K562 (cell line): ENCODE results near the gene IPCEF1. TPM values are rescaled to one million over a fixed set of nuclear protein-coding genes. Genes with fewer than 3 reads are reported as not detected.

Experiments used
- ATAC-seq: fragments of 200-7000 bp; cut with Tn5 transposase; 3 replicates; pipeline ENCODE4 v1.9.1; 2020; ENCODE audit warnings: moderate library complexity
- BruUV-seq: library from RNA; stranded (reverse); fragments of 400-500 nt; replicated peaks from 2 replicates; lab custom pipeline; 2021; lab: Mats Ljungman, UMichigan
- CTCF ChIA-PET: fragments of 300-600 bp; formaldehyde crosslinking; extraction: SDS; loops from one replicate; lab custom pipeline; 2021; ENCODE audit warnings: low intra/inter-chr PET ratio; lab: Yijun Ruan, JAX
- POLR2A ChIA-PET: fragments of 300-600, 350-650 bp; sonication (Branson Sonifier 250); formaldehyde crosslinking; extraction: SDS; loops from one replicate; lab custom pipeline; 2021; ENCODE audit warnings: antibody characterized with exemption, inconsistent platforms; lab: Yijun Ruan, JAX
- DNase-seq, 4 experiments: peaks; one replicate each; pipeline versions ENCODE4 v3.0.0 to v3.0.0-alpha.2; 2011 to 2018; ENCODE audit warnings: low spot score in 3 of 4, mixed read lengths in 3 of 4; ENCODE audit errors: extremely low read depth in 1 of 4
- FAIRE-seq: peaks from 2 replicates; lab custom pipeline; 2011; peaks lifted over from hg19 to GRCh38; lab: Jason Lieb, UNC
- H2AFZ ChIP-seq: 2 replicates; pipeline ENCODE4 v1.6.0; 2011; ENCODE audit warnings: low read depth, low read length, control low read depth, inconsistent platforms
- H3K27ac ChIP-seq: fragments of 200-600 bp; 3 replicates; pipeline ENCODE4 v1.8.0; 2011; ENCODE audit warnings: low read depth, mild to moderate bottlenecking, control low read depth, inconsistent platforms, low read length, moderate library complexity, mixed read lengths; ENCODE audit errors: extremely low read depth
- H3K27me3 ChIP-seq, 2 experiments: fragments of 300-600 bp in 1 of 2; 2 replicates in 1 of 2; 3 replicates in 1 of 2; pipeline versions ENCODE4 v1.6.0 to v1.8.0; 2011; ENCODE audit warnings: inconsistent platforms in 2 of 2, low read length in 2 of 2, mild to moderate bottlenecking in 1 of 2, mixed read lengths in 1 of 2, moderate library complexity in 1 of 2; ENCODE audit not compliant: control insufficient read depth in 2 of 2, insufficient read depth in 2 of 2
- H3K36me3 ChIP-seq: fragments of 300-600 bp; 3 replicates; pipeline ENCODE4 v1.8.0; 2011; ENCODE audit warnings: mild to moderate bottlenecking, low read length, inconsistent platforms; ENCODE audit not compliant: control insufficient read depth, insufficient read depth
- H3K4me1 ChIP-seq, 2 experiments: fragments of 200-600 bp in 1 of 2; replicated peaks in 1 of 2; 2 replicates in 1 of 2; 3 replicates in 1 of 2; pipeline versions ENCODE4 v1.5.1 to v1.8.0; 2011; ENCODE audit warnings: inconsistent platforms in 2 of 2, low read length in 2 of 2, mild to moderate bottlenecking in 1 of 2, mixed read lengths in 1 of 2, moderate library complexity in 1 of 2; ENCODE audit not compliant: control insufficient read depth in 2 of 2, insufficient read depth in 2 of 2
- H3K4me2 ChIP-seq: 2 replicates; pipeline ENCODE4 v1.6.1; 2011; ENCODE audit warnings: low read length, control low read depth, inconsistent platforms, mixed read lengths; ENCODE audit not compliant: insufficient read depth
- H3K4me3 ChIP-seq: fragments of 200-600 bp; sonication (generic), shearing (Covaris generic); 2 replicates; pipeline ENCODE4 v1.5.1; 2016; ENCODE audit warnings: control low read depth, inconsistent platforms
- H3K79me2 ChIP-seq: fragments of 200-600 bp; 3 replicates; pipeline ENCODE4 v1.8.0; 2011; ENCODE audit warnings: low read length, inconsistent platforms; ENCODE audit not compliant: control insufficient read depth, insufficient read depth
- H3K9ac ChIP-seq, 2 experiments: 2 replicates each; pipeline versions ENCODE4 v1.6.0 to v1.6.1; 2011; ENCODE audit warnings: low read depth in 2 of 2, low read length in 2 of 2, control low read depth in 1 of 2, inconsistent platforms in 1 of 2, mild to moderate bottlenecking in 1 of 2, mixed read lengths in 1 of 2; ENCODE audit not compliant: insufficient read depth in 1 of 2
- H3K9me1 ChIP-seq: one replicate; pipeline ENCODE4 v1.6.0; 2011; ENCODE audit warnings: inconsistent platforms, mild to moderate bottlenecking, low read length, moderate library complexity; ENCODE audit not compliant: control insufficient read depth, insufficient read depth
- H3K9me3 ChIP-seq: replicated peaks from 2 replicates; pipeline ENCODE4 v1.5.1; 2011; ENCODE audit warnings: low read depth, low read length, inconsistent platforms; ENCODE audit not compliant: control insufficient read depth, insufficient read depth
- H4K20me1 ChIP-seq: replicated peaks from 2 replicates; pipeline ENCODE4 v1.6.1; 2011; ENCODE audit warnings: low read length, inconsistent platforms, mixed read lengths; ENCODE audit not compliant: control insufficient read depth, insufficient read depth
- BMI1 ChIP-seq: fragments of 150-350 bp; IDR thresholded peaks from 2 replicates; pipeline ENCODE4 v1.6.1; 2014; ENCODE audit warnings: low read length
- CEBPG ChIP-seq, 3 experiments: fragments of 200-800 bp in 1 of 3; sonication (Bioruptor generic) in 1 of 3; sonication (generic) in 1 of 3; formaldehyde crosslinking in 1 of 3; IDR thresholded peaks in 2 of 3; conservative IDR thresholded peaks in 1 of 3; 2 replicates each; pipeline versions ENCODE4 v1.6.1 to v1.8.0; 2016 to 2022; ENCODE audit warnings: missing compliant biosample characterization in 2 of 3, missing genetic modification characterization in 2 of 3, mild to moderate bottlenecking in 1 of 3, missing genetic modification reagents in 1 of 3
- HOXB6 ChIP-seq: fragments of 250-450 bp; sonication (Bioruptor Pico); IDR thresholded peaks from 2 replicates; pipeline ENCODE4 v1.5.1; 2022; ENCODE audit warnings: mild to moderate bottlenecking, borderline replicate concordance
- NR2C2 ChIP-seq, 2 experiments: fragments of 200-800 bp in 1 of 2; sonication (Bioruptor generic) in 1 of 2; sonication (generic) in 1 of 2; formaldehyde crosslinking in 1 of 2; IDR thresholded peaks; 2 replicates each; pipeline versions ENCODE4 v1.6.1 to v1.8.0; 2016 to 2022; ENCODE audit warnings: mild to moderate bottlenecking in 1 of 2, missing compliant biosample characterization in 1 of 2, missing genetic modification characterization in 1 of 2, missing genetic modification reagents in 1 of 2
- RBBP5 ChIP-seq: fragments of 200-600 bp; sonication (generic); IDR thresholded peaks from 2 replicates; pipeline ENCODE4 v1.6.1; 2012; ENCODE audit warnings: borderline replicate concordance, mild to moderate bottlenecking, low read length, control low read depth, inconsistent platforms; ENCODE audit not compliant: insufficient read depth, poor library complexity, severe bottlenecking
- RFX5 ChIP-seq: IDR thresholded peaks from 2 replicates; pipeline ENCODE4 v1.6.1; 2011; ENCODE audit warnings: low read depth, mild to moderate bottlenecking, improper control_type of control experiment, low read length
- SMARCC2 ChIP-seq: fragments of 450-650 bp; IDR thresholded peaks from 2 replicates; pipeline ENCODE4 v1.6.1; 2017; ENCODE audit warnings: antibody characterized with exemption, moderate library complexity, mild to moderate bottlenecking, low read depth
- WHSC1 ChIP-seq: IDR thresholded peaks from one replicate; pipeline ENCODE4 v1.6.1; 2012; ENCODE audit warnings: low read length, control low read depth, inconsistent platforms
- ZNF507 ChIP-seq: conservative IDR thresholded peaks from 2 replicates; pipeline ENCODE4 v1.6.1; 2017; ENCODE audit warnings: missing genetic modification characterization, missing compliant biosample characterization
- ZNF766 ChIP-seq: fragments of 200-800 bp; sonication (Bioruptor generic); conservative IDR thresholded peaks from 2 replicates; pipeline ENCODE4 v1.6.1; 2016; ENCODE audit warnings: missing genetic modification characterization, missing compliant biosample characterization
- ZNF77 ChIP-seq: fragments of 250-450 bp; sonication (Bioruptor Pico); IDR thresholded peaks from 2 replicates; pipeline ENCODE4 v1.5.0; 2020
- WGBS: fragments of 100-300 bp; shearing (Covaris generic); methylation state at CpG from one replicate; pipeline ENCODE4 v1.1.6; 2016; ENCODE audit warnings: low coverage, mixed read lengths; ENCODE audit not compliant: insufficient coverage; ENCODE audit errors: missing lambda C conversion rate; 5-methylcytosine and 5-hydroxymethylcytosine counted together
- in situ Hi-C: fragments of 300-500 bp; cut with MboI; formaldehyde crosslinking; loops from 4 replicates; pipeline ENCODE4 v1.15.0; 2018; ENCODE audit warnings: inconsistent platforms, mixed read lengths
- intact Hi-C: fragments of 100-400 bp; cut with micrococcal nuclease; formaldehyde crosslinking; loops from 2 replicates; pipeline ENCODE4 v1.14.2; 2022
- polyA plus RNA-seq, 8 experiments: library from polyadenylated mRNA; depleted of rRNA in 4 of 8; stranded (reverse) in 5 of 8; unstranded in 3 of 8; fragments of >200 nt; fragmentation: Nextera tagmentation in 2 of 8; fragmentation: Illumina TruSeq in 1 of 8; extraction: Ambion mirVana in 2 of 8; extraction: Trizol in 1 of 8; gene quantifications; 2 replicates each; pipeline versions ENCODE4 v1.2.1 to v1.2.3, GENCODE V29; 2011 to 2014; ENCODE audit warnings: inconsistent platforms in 1 of 8, missing spikeins in 1 of 8
- total RNA-seq, 7 experiments: library from RNA; depleted of rRNA in 6 of 7; stranded (reverse); fragments of >200 nt in 6 of 7; fragmentation: Illumina TruSeq in 2 of 7; extraction: Trizol in 2 of 7; gene quantifications; 2 replicates each; pipeline versions ENCODE4 v1.2.1 to v1.2.3, GENCODE V29; 2011 to 2021; ENCODE audit warnings: low replicate concordance in 1 of 7
- TF ChIP-seq, protein P1 (sequence below): sonication (generic); IDR thresholded peaks from 2 replicates; pipeline ENCODE4 v1.6.1; 2016
- TF ChIP-seq, protein P2 (sequence below): fragments of 250-450 bp; sonication (Bioruptor Pico); IDR thresholded peaks from 2 replicates; pipeline ENCODE4 v1.5.0; 2022; ENCODE audit warnings: mild to moderate bottlenecking

The IPCEF1 gene
- total and polyA plus RNA-seq, 9 of the 15 experiments (the other 6 are each of a cell fraction or from before 2014, with no cell fraction given) = 0.14 to 0.18 TPM; not detected in 7

DNA sequence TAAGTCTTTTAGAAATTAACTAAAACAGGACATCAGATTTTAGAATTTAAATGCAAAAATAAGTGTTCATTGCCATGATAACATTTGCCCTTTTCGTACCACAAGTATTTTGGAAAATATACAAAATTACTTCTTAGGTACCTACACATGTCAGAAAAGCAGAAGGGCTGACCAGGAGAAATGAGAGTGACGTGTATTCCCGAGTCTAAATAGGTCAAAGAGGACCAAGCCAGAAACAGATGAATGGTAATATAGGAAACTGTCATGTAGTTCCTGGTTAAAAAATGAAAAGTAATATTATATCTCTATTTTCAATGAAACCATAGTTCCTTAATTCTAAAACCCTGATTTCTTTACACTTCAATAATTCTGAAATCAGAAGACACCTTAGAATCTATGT, 126.2 kb downstream of the IPCEF1 start:
- H3K27ac ChIP-seq = no peak overlapping the region
- no peak overlapping the region for H3K9ac ChIP-seq
- FAIRE-seq = no peak
- intact Hi-C loops = no loop called here
- H3K36me3 ChIP-seq = no peaks in the 10 kb centered on the region
- H3K9me1 ChIP-seq = no peaks in the 10 kb centered on the region
- WGBS = 1% methylated on average over 3 of the region's 3 CpGs
- no peak for ATAC-seq
- no peak overlapping the region for H3K4me2 ChIP-seq
- no peaks in the 10 kb centered on the region for H4K20me1 ChIP-seq
- H3K27me3 ChIP-seq = peaks cover 0 to 5% of the 10 kb centered on the region in 2 experiments; a peak in 1 of 5 replicates
- H3K4me1 ChIP-seq = no peaks in the 10 kb centered on the region
- ChIA-PET POLR2A (no interaction called here), CTCF (no interaction called here)
- DNase-seq = no peak
- no peaks in the 10 kb centered on the region for H3K79me2 ChIP-seq
- H2AFZ ChIP-seq = no peak overlapping the region
- in situ Hi-C loops = no loop called here
- no peak overlapping the region for H3K4me3 ChIP-seq
- BruUV-seq = no TSS peak
- no peaks in the 10 kb centered on the region for H3K9me3 ChIP-seq
- TF ChIP-seq ZNF507 (tag) = no peak
- no peak for TF ChIP-seq SMARCC2
- TF ChIP-seq ZNF766 (CRISPR knock-in tag) = no peak
- no peak for TF ChIP-seq RFX5

DNA sequence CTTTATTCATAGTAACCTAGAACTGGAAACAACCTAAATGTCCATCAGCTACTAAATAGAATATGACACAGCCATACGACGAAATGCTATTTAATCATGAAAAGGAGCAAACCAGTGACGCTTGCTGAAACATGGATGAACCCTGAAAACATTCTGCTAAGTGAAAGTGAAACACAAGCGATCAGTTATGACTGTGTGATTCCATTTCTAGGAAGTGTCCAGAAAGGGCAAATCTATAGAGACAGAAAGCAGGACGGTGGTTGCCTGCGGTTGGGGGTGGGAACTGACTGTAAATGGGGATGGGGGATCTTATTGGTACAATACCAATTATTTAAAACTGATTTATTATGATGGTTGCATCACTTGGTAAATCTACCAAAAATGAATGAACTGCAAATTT, 126.8 kb downstream of the IPCEF1 start:
- FAIRE-seq (no peak), ATAC-seq (no peak), DNase-seq (no peak)
- Histone ChIP-seq H2AFZ (no peak overlapping the region), H3K36me3 (no peaks in the 10 kb centered on the region), H3K4me3 (no peak overlapping the region), H3K9ac (no peak overlapping the region), H3K27me3 (peaks cover 0 to 5% of the 10 kb centered on the region in 2 experiments; a peak in 1 of 5 replicates), H3K4me2 (no peak overlapping the region), H4K20me1 (no peaks in the 10 kb centered on the region), H3K79me2 (no peaks in the 10 kb centered on the region), H3K9me3 (no peaks in the 10 kb centered on the region), H3K4me1 (no peaks in the 10 kb centered on the region), H3K9me1 (no peaks in the 10 kb centered on the region), H3K27ac (no peak overlapping the region)
- in situ Hi-C loops = no loop called here
- 0% methylated on average over 6 of the region's 6 CpGs for WGBS
- intact Hi-C loops = no loop called here
- ChIA-PET CTCF (no interaction called here), POLR2A (no interaction called here)
- no TSS peak for BruUV-seq
- TF ChIP-seq ZNF77 (CRISPR knock-in tag) = no peak
- no peak for TF ChIP-seq RBBP5
- TF ChIP-seq BMI1 = no peak
- TF ChIP-seq CEBPG (CRISPR knock-in tag; IDR thresholded peaks at IDR 0.05) = no peak
- TF ChIP-seq CEBPG (tag; conservative IDR thresholded peaks at IDR 0.05 in 1 of 2, IDR thresholded peaks at IDR 0.05 in 1 of 2) = no peak
- TF ChIP-seq, protein P1, sequence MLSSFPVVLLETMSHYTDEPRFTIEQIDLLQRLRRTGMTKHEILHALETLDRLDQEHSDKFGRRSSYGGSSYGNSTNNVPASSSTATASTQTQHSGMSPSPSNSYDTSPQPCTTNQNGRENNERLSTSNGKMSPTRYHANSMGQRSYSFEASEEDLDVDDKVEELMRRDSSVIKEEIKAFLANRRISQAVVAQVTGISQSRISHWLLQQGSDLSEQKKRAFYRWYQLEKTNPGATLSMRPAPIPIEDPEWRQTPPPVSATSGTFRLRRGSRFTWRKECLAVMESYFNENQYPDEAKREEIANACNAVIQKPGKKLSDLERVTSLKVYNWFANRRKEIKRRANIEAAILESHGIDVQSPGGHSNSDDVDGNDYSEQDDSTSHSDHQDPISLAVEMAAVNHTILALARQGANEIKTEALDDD = no peak
- TF ChIP-seq HOXB6 = no peak
- TF ChIP-seq NR2C2 (CRISPR knock-in tag; IDR thresholded peaks at IDR 0.05) = no peak
- no peak for TF ChIP-seq NR2C2 (tag; IDR thresholded peaks at IDR 0.05)
- no peak for TF ChIP-seq WHSC1
- TF ChIP-seq, protein P2, sequence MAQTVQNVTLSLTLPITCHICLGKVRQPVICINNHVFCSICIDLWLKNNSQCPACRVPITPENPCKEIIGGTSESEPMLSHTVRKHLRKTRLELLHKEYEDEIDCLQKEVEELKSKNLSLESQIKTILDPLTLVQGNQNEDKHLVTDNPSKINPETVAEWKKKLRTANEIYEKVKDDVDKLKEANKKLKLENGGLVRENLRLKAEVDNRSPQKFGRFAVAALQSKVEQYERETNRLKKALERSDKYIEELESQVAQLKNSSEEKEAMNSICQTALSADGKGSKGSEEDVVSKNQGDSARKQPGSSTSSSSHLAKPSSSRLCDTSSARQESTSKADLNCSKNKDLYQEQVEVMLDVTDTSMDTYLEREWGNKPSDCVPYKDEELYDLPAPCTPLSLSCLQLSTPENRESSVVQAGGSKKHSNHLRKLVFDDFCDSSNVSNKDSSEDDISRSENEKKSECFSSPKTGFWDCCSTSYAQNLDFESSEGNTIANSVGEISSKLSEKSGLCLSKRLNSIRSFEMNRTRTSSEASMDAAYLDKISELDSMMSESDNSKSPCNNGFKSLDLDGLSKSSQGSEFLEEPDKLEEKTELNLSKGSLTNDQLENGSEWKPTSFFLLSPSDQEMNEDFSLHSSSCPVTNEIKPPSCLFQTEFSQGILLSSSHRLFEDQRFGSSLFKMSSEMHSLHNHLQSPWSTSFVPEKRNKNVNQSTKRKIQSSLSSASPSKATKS (CRISPR knock-in tag) = no peak
